GM12872 (cell line): ENCODE results near the gene AKAP3.

Experiments used
- CTCF ChIP-seq: IDR thresholded peaks from 3 replicates; pipeline ENCODE4 v1.5.1; 2011; ENCODE audit warnings: low read depth, mild to moderate bottlenecking, low read length, moderate library complexity; ENCODE audit not compliant: insufficient read depth

Gene AKAP3

GRCh38 chr12:4566474-4566873 is 82.4 kb downstream of the AKAP3 start:
- no peak for TF ChIP-seq CTCF
